ENCODE measurements around the gene KCNE1. TPM values are rescaled to one million over a fixed set of nuclear protein-coding genes. Genes with fewer than 3 reads are reported as not detected.

The KCNE1 gene
- total RNA-seq, 1 donor from 2014 or later: 0.59 TPM

Other genes with a start within 250 kb of the KCNE1 start
- 0.56 TPM in 1 of 2 replicates, not detected in the other for gene KCNE2, start 148.2 kb downstream of the KCNE1 start, total RNA-seq
- gene SMIM11, start 136.7 kb downstream of the KCNE1 start, total RNA-seq: 3.3 and 3.9 TPM in 2 replicates
- not detected in 2 replicates for gene SMIM34, start 88.3 kb downstream of the KCNE1 start, total RNA-seq
- gene RCAN1, start 102.9 kb upstream of the KCNE1 start, total RNA-seq: 61.5 and 68.5 TPM in 2 replicates
- 0.16 and 0.40 TPM in 2 replicates for gene CLIC6, start 156.8 kb upstream of the KCNE1 start, total RNA-seq